HCT116 (cell line): ENCODE data around the gene NRXN2. TPM values are rescaled to one million over a fixed set of nuclear protein-coding genes. Genes with fewer than 3 reads are reported as not detected.

ENCODE experiments used
- ATAC-seq: fragments of 200-7000 bp; cut with Tn5 transposase; 2 replicates; pipeline ENCODE4 v1.9.1; 2020; ENCODE audit warnings: mild to moderate bottlenecking, moderate library complexity
- BruUV-seq: library from RNA; stranded (reverse); fragments of 400-500 nt; replicated peaks from 2 replicates; lab custom pipeline; 2021; lab: Mats Ljungman, UMichigan
- CTCF ChIA-PET: fragments of 300-600 bp; sonication (Branson Sonifier 250); formaldehyde crosslinking; loops from one replicate; lab custom pipeline; 2021; ENCODE audit warnings: antibody characterized with exemption; lab: Charles Lee
- POLR2A ChIA-PET: fragments of 300-600, 350-600 bp; sonication (Branson Sonifier 250); formaldehyde crosslinking; loops from one replicate; lab custom pipeline; 2021; ENCODE audit warnings: antibody characterized with exemption; lab: Charles Lee
- RAD21 ChIA-PET, 2 experiments: fragments of 300-600 bp; sonication (Branson Sonifier 250); formaldehyde crosslinking; loops; one replicate each; lab custom pipeline; 2023; ENCODE audit warnings: low total read pairs in 2 of 2; ENCODE audit not compliant: uncharacterized antibody in 2 of 2, unreplicated experiment in 2 of 2, low non-redundant PET in 1 of 2; lab: Charles Lee
- DNase-seq: peaks from one replicate; pipeline ENCODE4 v3.0.0-alpha.2; 2010; ENCODE audit warnings: low read depth, low spot score
- H2AFZ ChIP-seq: fragments of 200-600 bp; shearing (Covaris generic), sonication (generic); 2 replicates; pipeline ENCODE4 v1.6.1; 2017; ENCODE audit warnings: low read depth, mixed run types, mixed read lengths, antibody characterized with exemption, low read length; ENCODE audit not compliant: poor library complexity, severe bottlenecking
- H3K27ac ChIP-seq: 2 replicates; pipeline ENCODE4 v1.5.1; 2012; ENCODE audit warnings: low read depth, low read length
- H3K27me3 ChIP-seq: fragments of 200-600 bp; sonication (generic); 2 replicates; pipeline ENCODE4 v1.6.1; 2016; ENCODE audit warnings: mixed run types, low read length, mixed read lengths; ENCODE audit not compliant: insufficient read depth
- H3K36me3 ChIP-seq, 2 experiments: fragments of 200-500 bp in 1 of 2; fragments of 200-600 bp in 1 of 2; sonication (Bioruptor generic) in 1 of 2; sonication (generic) in 1 of 2; 2 replicates each; pipeline versions ENCODE4 v1.5.1 to v1.6.1; 2014 to 2016; ENCODE audit warnings: low read length in 2 of 2, inconsistent platforms in 1 of 2, mixed read lengths in 1 of 2, mixed run types in 1 of 2; ENCODE audit not compliant: insufficient read depth in 2 of 2, control insufficient read depth in 1 of 2
- H3K4me1 ChIP-seq, 2 experiments: fragments of 200-600 bp in 1 of 2; sonication (generic) in 1 of 2; 2 replicates each; pipeline versions ENCODE4 v1.5.1 to v1.6.1; 2012 to 2017; ENCODE audit warnings: low read length in 2 of 2, inconsistent platforms in 1 of 2, mild to moderate bottlenecking in 1 of 2, mixed read lengths in 1 of 2, mixed run types in 1 of 2, moderate library complexity in 1 of 2; ENCODE audit not compliant: insufficient read depth in 2 of 2, control insufficient read depth in 1 of 2
- H3K4me2 ChIP-seq: fragments of 200-600 bp; sonication (generic); 2 replicates; pipeline ENCODE4 v1.6.1; 2017; ENCODE audit warnings: mixed run types, low read length, mixed read lengths
- H3K4me3 ChIP-seq, 2 experiments: fragments of 200-600 bp in 1 of 2; sonication (generic) in 1 of 2; replicated peaks in 1 of 2; 2 replicates each; pipeline ENCODE4 v1.5.1; 2011 to 2016; ENCODE audit warnings: low read length in 2 of 2, control low read depth in 1 of 2, low read depth in 1 of 2, mild to moderate bottlenecking in 1 of 2, mixed read lengths in 1 of 2, mixed run types in 1 of 2
- H3K79me2 ChIP-seq: fragments of 200-600 bp; sonication (generic); 2 replicates; pipeline ENCODE4 v1.6.1; 2017; ENCODE audit warnings: mild to moderate bottlenecking, mixed run types, low read length, moderate library complexity, mixed read lengths; ENCODE audit not compliant: insufficient read depth
- H3K9ac ChIP-seq: fragments of 200-600 bp; sonication (generic); 2 replicates; pipeline ENCODE4 v1.6.1; 2016; ENCODE audit warnings: low read length, mixed read lengths
- H3K9me2 ChIP-seq: fragments of 200-600 bp; sonication (generic), shearing (Covaris generic); 2 replicates; pipeline ENCODE4 v1.6.1; 2017; ENCODE audit warnings: mixed run types, mild to moderate bottlenecking, moderate library complexity; ENCODE audit not compliant: insufficient read depth
- H3K9me3 ChIP-seq, 2 experiments: fragments of 200-500 bp in 1 of 2; fragments of 200-600 bp in 1 of 2; sonication (Bioruptor generic) in 1 of 2; sonication (generic) in 1 of 2; 2 replicates each; pipeline ENCODE4 v1.6.1; 2014 to 2017; ENCODE audit warnings: low read length in 2 of 2, mixed read lengths in 2 of 2, inconsistent platforms in 1 of 2, low read depth in 1 of 2, mild to moderate bottlenecking in 1 of 2, mixed run types in 1 of 2, moderate library complexity in 1 of 2; ENCODE audit not compliant: control insufficient read depth in 1 of 2, insufficient read depth in 1 of 2
- H4K20me1 ChIP-seq: fragments of 200-600 bp; sonication (generic), shearing (Covaris generic); 2 replicates; pipeline ENCODE4 v1.6.1; 2017; ENCODE audit warnings: mixed run types, mild to moderate bottlenecking, moderate library complexity; ENCODE audit not compliant: insufficient read depth
- CEBPB ChIP-seq: IDR thresholded peaks from 2 replicates; pipeline ENCODE4 v1.6.1; 2012; ENCODE audit warnings: low read depth
- EGR1 ChIP-seq: IDR thresholded peaks from 2 replicates; pipeline ENCODE4 v1.6.1; 2012; ENCODE audit warnings: low read depth
- EZH2 ChIP-seq: fragments of 200-600 bp; sonication (generic); IDR thresholded peaks from 2 replicates; pipeline ENCODE4 v1.6.1; 2017; ENCODE audit warnings: antibody characterized with exemption, mixed run types
- FOSL1 ChIP-seq: IDR thresholded peaks from 2 replicates; pipeline ENCODE4 v1.6.1; 2012; ENCODE audit warnings: low read depth
- JUND ChIP-seq: IDR thresholded peaks from 2 replicates; pipeline ENCODE4 v1.6.1; 2012
- MAX ChIP-seq: IDR thresholded peaks from 2 replicates; pipeline ENCODE4 v1.6.1; 2012
- POLR2A ChIP-seq: IDR thresholded peaks from 2 replicates; pipeline ENCODE4 v1.7.0; 2011; ENCODE audit warnings: borderline replicate concordance; ENCODE audit not compliant: insufficient read depth, insufficient read length; ENCODE audit errors: extremely low read depth
- POLR2AphosphoS5 ChIP-seq: IDR thresholded peaks from 2 replicates; pipeline ENCODE4 v1.6.1; 2011; ENCODE audit warnings: mild to moderate bottlenecking, low read depth, low read length, moderate library complexity
- RAD21 ChIP-seq: IDR thresholded peaks from 2 replicates; pipeline ENCODE4 v1.6.1; 2012; ENCODE audit warnings: low read depth, mild to moderate bottlenecking
- SP1 ChIP-seq: IDR thresholded peaks from 2 replicates; pipeline ENCODE4 v1.6.1; 2012; ENCODE audit warnings: low read depth
- TCF7L2 ChIP-seq: IDR thresholded peaks from 2 replicates; pipeline ENCODE4 v1.7.0; 2011; ENCODE audit warnings: borderline replicate concordance, inconsistent platforms; ENCODE audit not compliant: insufficient read depth, insufficient read length; ENCODE audit errors: extremely low read depth
- YY1 ChIP-seq: IDR thresholded peaks from 2 replicates; pipeline ENCODE4 v1.6.1; 2011; ENCODE audit warnings: low read length, low read depth, moderate library complexity, mild to moderate bottlenecking; ENCODE audit not compliant: insufficient replicate concordance; ENCODE audit errors: extremely low read depth
- intact Hi-C: fragments of 100-400 bp; cut with micrococcal nuclease; formaldehyde crosslinking; loops from 2 replicates; pipeline ENCODE4 v1.10.0; 2022
- total RNA-seq: library from RNA; stranded (reverse); gene quantifications from one replicate; pipeline ENCODE4 v1.2.1, GENCODE V29; 2021; ENCODE audit not compliant: unreplicated experiment
- TF ChIP-seq, protein P1 (sequence below): IDR thresholded peaks from 2 replicates; pipeline ENCODE4 v1.6.1; 2011; ENCODE audit warnings: mild to moderate bottlenecking, low read length, moderate library complexity; ENCODE audit not compliant: insufficient replicate concordance; ENCODE audit errors: extremely low read depth

The NRXN2 gene
- total RNA-seq, 1 experiment from 2014 or later = 1.5 TPM

DNA sequence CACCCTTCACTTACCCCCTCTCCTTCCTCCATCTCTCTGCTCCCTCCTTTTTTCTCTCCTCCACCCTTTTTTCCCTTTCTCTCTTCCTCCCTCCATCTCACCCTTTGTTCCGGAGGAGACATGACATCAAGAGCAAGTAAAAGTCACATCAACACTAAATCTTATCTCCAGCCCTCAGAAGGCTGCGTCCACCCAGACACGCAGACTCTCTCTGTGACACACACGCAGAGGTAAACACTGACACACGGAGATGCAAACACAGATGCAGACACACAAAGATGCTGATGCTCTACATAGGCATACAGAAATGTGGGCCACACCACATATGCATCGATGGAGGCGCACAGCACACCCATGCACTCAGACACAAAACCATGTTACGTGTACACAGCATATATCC lies 27.0 kb downstream of the NRXN2 start:
- H3K4me3 ChIP-seq = no peak overlapping the region
- H3K9me2 ChIP-seq = no peaks in the 10 kb centered on the region
- H3K79me2 ChIP-seq = no peaks in the 10 kb centered on the region
- no peak for ATAC-seq
- no peak for DNase-seq
- no peak overlapping the region for H2AFZ ChIP-seq
- no peaks in the 10 kb centered on the region for H3K36me3 ChIP-seq
- BruUV-seq = no TSS peak
- no peak overlapping the region for H3K27ac ChIP-seq
- no peak overlapping the region for H3K9ac ChIP-seq
- H4K20me1 ChIP-seq = no peaks in the 10 kb centered on the region
- H3K4me2 ChIP-seq = no peak overlapping the region
- TF ChIP-seq POLR2AphosphoS5 = no peak
- TF ChIP-seq, protein P1, sequence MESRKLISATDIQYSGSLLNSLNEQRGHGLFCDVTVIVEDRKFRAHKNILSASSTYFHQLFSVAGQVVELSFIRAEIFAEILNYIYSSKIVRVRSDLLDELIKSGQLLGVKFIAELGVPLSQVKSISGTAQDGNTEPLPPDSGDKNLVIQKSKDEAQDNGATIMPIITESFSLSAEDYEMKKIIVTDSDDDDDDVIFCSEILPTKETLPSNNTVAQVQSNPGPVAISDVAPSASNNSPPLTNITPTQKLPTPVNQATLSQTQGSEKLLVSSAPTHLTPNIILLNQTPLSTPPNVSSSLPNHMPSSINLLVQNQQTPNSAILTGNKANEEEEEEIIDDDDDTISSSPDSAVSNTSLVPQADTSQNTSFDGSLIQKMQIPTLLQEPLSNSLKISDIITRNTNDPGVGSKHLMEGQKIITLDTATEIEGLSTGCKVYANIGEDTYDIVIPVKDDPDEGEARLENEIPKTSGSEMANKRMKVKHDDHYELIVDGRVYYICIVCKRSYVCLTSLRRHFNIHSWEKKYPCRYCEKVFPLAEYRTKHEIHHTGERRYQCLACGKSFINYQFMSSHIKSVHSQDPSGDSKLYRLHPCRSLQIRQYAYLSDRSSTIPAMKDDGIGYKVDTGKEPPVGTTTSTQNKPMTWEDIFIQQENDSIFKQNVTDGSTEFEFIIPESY = no peak
- no peak for TF ChIP-seq JUND
- TF ChIP-seq MAX = no peak
- TF ChIP-seq RAD21 = no peak
- no peak for TF ChIP-seq FOSL1
- TF ChIP-seq SP1 = no peak
- TF ChIP-seq, all 23 proteins: peak for 0
- Histone ChIP-seq H3K27me3 (no peaks in the 10 kb centered on the region; the same call in 1 of the 2 replicates), H3K9me3 (no peaks in the 10 kb centered on the region), H3K4me1 (no peaks in the 10 kb centered on the region)
- ChIA-PET RAD21 (no interaction called here), POLR2A (no interaction called here), CTCF (interaction anchor here (2.1 kb wide), 1 partner anchor 7 kb away, joined by 11 read pairs; no protein-coding TSS in a partner anchor)
- intact Hi-C loops = no loop called here

DNA sequence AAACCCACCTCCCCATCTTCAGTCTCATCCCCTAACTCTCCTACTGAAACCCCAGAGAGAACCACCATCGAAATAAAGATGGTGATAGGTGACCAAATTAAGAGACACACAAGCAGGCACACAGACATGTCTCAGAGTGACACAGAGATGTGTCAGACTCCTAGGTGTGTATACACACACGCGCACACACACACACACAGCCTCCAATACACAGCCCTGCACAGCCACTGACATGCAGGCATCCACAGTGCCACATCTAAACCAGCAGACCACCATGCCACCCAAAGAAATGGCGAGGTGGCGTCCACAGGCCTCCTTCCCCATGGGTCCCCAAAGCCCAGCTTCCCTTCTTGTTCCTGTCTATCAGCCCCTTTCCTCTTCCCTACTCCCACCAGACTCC lies 27.4 kb downstream of the NRXN2 start:
- no peaks in the 10 kb centered on the region for H3K9me3 ChIP-seq
- H3K4me2 ChIP-seq = no peak overlapping the region
- H3K4me1 ChIP-seq = no peaks in the 10 kb centered on the region
- H3K9ac ChIP-seq = no peak overlapping the region
- no peaks in the 10 kb centered on the region for H3K9me2 ChIP-seq
- H3K27me3 ChIP-seq = no peaks in the 10 kb centered on the region; the same call in 1 of the 2 replicates
- DNase-seq (no peak), ATAC-seq (no peak)
- ChIA-PET POLR2A (no interaction called here), CTCF (no interaction called here), RAD21 (no interaction called here)
- intact Hi-C loops = no loop called here
- no TSS peak for BruUV-seq
- H4K20me1 ChIP-seq = no peaks in the 10 kb centered on the region
- no peak overlapping the region for H2AFZ ChIP-seq
- H3K79me2 ChIP-seq = no peaks in the 10 kb centered on the region
- no peaks in the 10 kb centered on the region for H3K36me3 ChIP-seq
- no peak overlapping the region for H3K4me3 ChIP-seq
- no peak overlapping the region for H3K27ac ChIP-seq
- TF ChIP-seq EZH2 (no peak), TCF7L2 (no peak), EGR1 (no peak), CEBPB (no peak), POLR2A (no peak), YY1 (no peak)
- TF ChIP-seq, protein P1 = no peak
